ENCODE data around the gene C1QBP.

DNA sequence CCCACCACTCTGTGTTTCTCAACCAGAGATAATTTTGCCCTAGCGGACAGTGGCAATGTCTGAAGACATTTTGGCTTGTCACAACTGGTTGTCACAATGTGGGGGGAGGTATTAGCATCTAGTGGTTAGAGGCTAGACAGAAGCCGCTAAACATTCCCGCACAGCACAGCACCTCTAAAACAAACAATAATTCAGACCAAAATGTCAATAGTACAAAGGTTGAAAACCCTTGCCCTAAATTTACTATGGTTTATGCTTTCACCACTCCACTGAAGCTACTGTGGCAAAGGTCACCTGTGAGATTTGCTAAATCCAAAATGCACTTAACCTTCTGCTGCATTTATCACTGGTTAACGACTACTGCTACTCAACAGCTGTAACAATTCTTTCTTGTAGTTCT, 33.6 kb downstream of the C1QBP start:
- no peak for TF ChIP-seq EZH2 (optimal IDR thresholded peaks at IDR 0.05; ENCODE audit: low read depth, low read length)
- TF ChIP-seq, protein P1, sequence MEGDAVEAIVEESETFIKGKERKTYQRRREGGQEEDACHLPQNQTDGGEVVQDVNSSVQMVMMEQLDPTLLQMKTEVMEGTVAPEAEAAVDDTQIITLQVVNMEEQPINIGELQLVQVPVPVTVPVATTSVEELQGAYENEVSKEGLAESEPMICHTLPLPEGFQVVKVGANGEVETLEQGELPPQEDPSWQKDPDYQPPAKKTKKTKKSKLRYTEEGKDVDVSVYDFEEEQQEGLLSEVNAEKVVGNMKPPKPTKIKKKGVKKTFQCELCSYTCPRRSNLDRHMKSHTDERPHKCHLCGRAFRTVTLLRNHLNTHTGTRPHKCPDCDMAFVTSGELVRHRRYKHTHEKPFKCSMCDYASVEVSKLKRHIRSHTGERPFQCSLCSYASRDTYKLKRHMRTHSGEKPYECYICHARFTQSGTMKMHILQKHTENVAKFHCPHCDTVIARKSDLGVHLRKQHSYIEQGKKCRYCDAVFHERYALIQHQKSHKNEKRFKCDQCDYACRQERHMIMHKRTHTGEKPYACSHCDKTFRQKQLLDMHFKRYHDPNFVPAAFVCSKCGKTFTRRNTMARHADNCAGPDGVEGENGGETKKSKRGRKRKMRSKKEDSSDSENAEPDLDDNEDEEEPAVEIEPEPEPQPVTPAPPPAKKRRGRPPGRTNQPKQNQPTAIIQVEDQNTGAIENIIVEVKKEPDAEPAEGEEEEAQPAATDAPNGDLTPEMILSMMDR (IDR thresholded peaks at IDR 0.05; ENCODE audit: low read length) = no peak

Measured in MM.1S (cell line).